ENCODE measurements around the gene CACNA1D.

CACNA1D gene

DNA sequence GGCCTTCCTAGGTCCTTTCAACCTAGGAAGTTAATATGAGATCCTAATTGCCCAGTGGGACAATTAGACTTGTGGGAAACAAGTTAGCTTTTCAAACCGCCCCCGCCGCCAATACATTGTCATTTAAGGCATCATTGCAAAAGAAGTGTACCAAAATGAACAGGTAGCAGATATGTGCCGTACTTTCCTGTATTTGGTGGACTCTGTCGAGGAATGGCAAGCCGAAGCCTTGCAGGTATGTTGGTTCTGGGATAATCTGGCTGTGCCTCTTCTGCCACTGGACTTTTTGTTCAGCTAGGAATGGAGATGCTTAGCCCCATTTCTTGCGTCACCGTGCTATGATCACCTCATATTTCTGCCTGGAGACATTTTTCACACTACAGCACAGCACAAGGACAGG is 157.5 kb downstream of the CACNA1D start:
- Histone ChIP-seq H3K36me3 (ENCODE audit: low read length) (no peaks in the 10 kb centered on the region), H3K27ac (ENCODE audit: low read depth, low read length) (no peak overlapping the region)

DNA sequence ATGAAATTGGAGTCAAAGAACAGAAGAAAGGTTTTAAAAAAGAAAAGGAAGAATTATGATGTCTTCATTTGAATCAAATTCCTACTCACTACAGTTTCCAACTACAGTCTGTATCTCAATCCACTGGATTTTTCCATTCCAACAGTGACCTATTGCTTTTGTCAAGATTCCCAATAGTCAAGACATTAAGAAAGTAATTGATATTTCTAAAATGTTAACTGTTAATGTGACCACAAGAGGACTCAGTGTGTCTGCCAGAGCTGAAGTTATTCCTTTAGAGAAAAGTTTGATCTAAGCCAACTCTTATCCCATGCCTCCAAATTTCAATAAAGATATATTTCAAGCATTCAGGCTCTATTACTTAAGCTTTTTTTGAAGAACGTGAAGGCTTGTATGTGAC is 163.2 kb downstream of the CACNA1D start:
- H3K4me2 ChIP-seq (ENCODE audit: low read depth, low read length, poor library complexity, severe bottlenecking): no peak overlapping the region
- H3K9ac ChIP-seq (ENCODE audit: low read length): no peak overlapping the region
- H3K36me3 ChIP-seq (ENCODE audit: low read length): no peaks in the 10 kb centered on the region
- H3K27me3 ChIP-seq (ENCODE audit: low read length): no peaks in the 10 kb centered on the region
- peaks cover 9% of the 10 kb centered on the region; the same call in 1 of the 2 replicates for H3K9me3 ChIP-seq (ENCODE audit: insufficient read depth, low read length)
- H2AFZ ChIP-seq (ENCODE audit: low read depth, low read length, severe bottlenecking): no peak overlapping the region
- H3K79me2 ChIP-seq (ENCODE audit: insufficient read depth, low read length): no peaks in the 10 kb centered on the region
- TF ChIP-seq, protein P1, sequence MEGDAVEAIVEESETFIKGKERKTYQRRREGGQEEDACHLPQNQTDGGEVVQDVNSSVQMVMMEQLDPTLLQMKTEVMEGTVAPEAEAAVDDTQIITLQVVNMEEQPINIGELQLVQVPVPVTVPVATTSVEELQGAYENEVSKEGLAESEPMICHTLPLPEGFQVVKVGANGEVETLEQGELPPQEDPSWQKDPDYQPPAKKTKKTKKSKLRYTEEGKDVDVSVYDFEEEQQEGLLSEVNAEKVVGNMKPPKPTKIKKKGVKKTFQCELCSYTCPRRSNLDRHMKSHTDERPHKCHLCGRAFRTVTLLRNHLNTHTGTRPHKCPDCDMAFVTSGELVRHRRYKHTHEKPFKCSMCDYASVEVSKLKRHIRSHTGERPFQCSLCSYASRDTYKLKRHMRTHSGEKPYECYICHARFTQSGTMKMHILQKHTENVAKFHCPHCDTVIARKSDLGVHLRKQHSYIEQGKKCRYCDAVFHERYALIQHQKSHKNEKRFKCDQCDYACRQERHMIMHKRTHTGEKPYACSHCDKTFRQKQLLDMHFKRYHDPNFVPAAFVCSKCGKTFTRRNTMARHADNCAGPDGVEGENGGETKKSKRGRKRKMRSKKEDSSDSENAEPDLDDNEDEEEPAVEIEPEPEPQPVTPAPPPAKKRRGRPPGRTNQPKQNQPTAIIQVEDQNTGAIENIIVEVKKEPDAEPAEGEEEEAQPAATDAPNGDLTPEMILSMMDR (IDR thresholded peaks at IDR 0.05; ENCODE audit: insufficient read depth, low read length, poor library complexity, severe bottlenecking): no peak
- no peak for TF ChIP-seq EZH2phosphoT487 (conservative IDR thresholded peaks at IDR 0.05; ENCODE audit: low read length)
- H3K27ac ChIP-seq (ENCODE audit: low read depth, low read length): no peak overlapping the region
- no peaks in the 10 kb centered on the region for H3F3A ChIP-seq (ENCODE audit: insufficient read depth)
- no peaks in the 10 kb centered on the region for H3K9me2 ChIP-seq (replicated peaks; ENCODE audit: insufficient read depth, low read length)
- H4K20me1 ChIP-seq (ENCODE audit: low read depth, low read length): no peaks in the 10 kb centered on the region
- H3K4me3 ChIP-seq (ENCODE audit: insufficient read depth, low read length, poor library complexity, severe bottlenecking): no peak overlapping the region

More for the DNA sequence above, 157.5 kb downstream of the CACNA1D start:
- no peak overlapping the region for H3K4me2 ChIP-seq (ENCODE audit: low read depth, low read length, poor library complexity, severe bottlenecking)
- H3K27me3 ChIP-seq (ENCODE audit: low read length): no peaks in the 10 kb centered on the region; the same call in 1 of the 2 replicates
- H2AFZ ChIP-seq (ENCODE audit: low read depth, low read length, severe bottlenecking): no peak overlapping the region
- no peaks in the 10 kb centered on the region for H3K9me2 ChIP-seq (replicated peaks; ENCODE audit: insufficient read depth, low read length)
- no peaks in the 10 kb centered on the region for H3K79me2 ChIP-seq (ENCODE audit: insufficient read depth, low read length)
- H3F3A ChIP-seq (ENCODE audit: insufficient read depth): no peaks in the 10 kb centered on the region
- no peak overlapping the region for H3K4me3 ChIP-seq (ENCODE audit: insufficient read depth, low read length, poor library complexity, severe bottlenecking)
- H3K9me3 ChIP-seq (ENCODE audit: insufficient read depth, low read length): no peaks in the 10 kb centered on the region
- TF ChIP-seq EZH2phosphoT487 (conservative IDR thresholded peaks at IDR 0.05; ENCODE audit: low read length): no peak
- TF ChIP-seq, protein P1 (IDR thresholded peaks at IDR 0.05; ENCODE audit: insufficient read depth, low read length, poor library complexity, severe bottlenecking): no peak
- H4K20me1 ChIP-seq (ENCODE audit: low read depth, low read length): no peaks in the 10 kb centered on the region
- no peak overlapping the region for H3K9ac ChIP-seq (ENCODE audit: low read length)

DNA sequence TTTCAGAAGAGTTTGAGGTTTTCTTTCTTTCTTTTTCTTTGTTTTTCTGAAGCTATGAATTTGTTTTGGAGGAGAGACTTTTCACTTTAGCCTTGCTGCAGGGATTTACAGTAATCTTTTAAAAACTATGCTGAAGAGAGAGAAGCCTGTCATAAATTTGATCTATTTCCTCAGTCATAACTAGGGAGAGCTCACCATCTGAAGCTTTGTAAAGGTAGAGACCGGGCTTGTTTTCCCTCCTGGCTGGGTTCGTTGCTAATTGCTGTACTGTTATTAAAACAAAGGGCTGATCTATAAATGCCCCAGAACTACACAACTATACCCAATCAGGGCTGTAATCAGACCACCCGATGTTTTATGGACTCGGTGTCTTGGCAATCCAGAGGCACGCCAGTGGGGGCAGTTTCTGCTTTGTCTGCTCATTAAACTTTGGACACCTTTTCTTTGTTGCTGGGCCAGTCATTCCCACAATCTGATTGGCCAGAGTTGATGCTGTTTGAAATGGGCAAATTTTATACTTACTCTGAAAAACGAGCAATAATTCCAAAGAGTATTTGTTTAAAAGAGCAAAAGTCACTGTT is 164.3 kb downstream of the CACNA1D start:
- Histone ChIP-seq H3K4me2 (ENCODE audit: low read depth, low read length, poor library complexity, severe bottlenecking) (no peak overlapping the region), H3F3A (ENCODE audit: insufficient read depth) (no peaks in the 10 kb centered on the region), H3K79me2 (ENCODE audit: insufficient read depth, low read length) (no peaks in the 10 kb centered on the region), H3K9me3 (ENCODE audit: insufficient read depth, low read length) (peaks cover 9% of the 10 kb centered on the region; the same call in 1 of the 2 replicates), H3K9ac (ENCODE audit: low read length) (no peak overlapping the region), H4K20me1 (ENCODE audit: low read depth, low read length) (no peaks in the 10 kb centered on the region), H3K36me3 (ENCODE audit: low read length) (no peaks in the 10 kb centered on the region), H3K4me3 (ENCODE audit: insufficient read depth, low read length, poor library complexity, severe bottlenecking) (no peak overlapping the region), H3K9me2 (replicated peaks; ENCODE audit: insufficient read depth, low read length) (no peaks in the 10 kb centered on the region), H2AFZ (ENCODE audit: low read depth, low read length, severe bottlenecking) (no peak overlapping the region), H3K27ac (ENCODE audit: low read depth, low read length) (no peak overlapping the region), H3K27me3 (ENCODE audit: low read length) (no peaks in the 10 kb centered on the region)
- no peak for TF ChIP-seq EZH2phosphoT487 (conservative IDR thresholded peaks at IDR 0.05; ENCODE audit: low read length)
- TF ChIP-seq, protein P1 (IDR thresholded peaks at IDR 0.05; ENCODE audit: insufficient read depth, low read length, poor library complexity, severe bottlenecking): no peak

All from SU-DHL-6 (cell line).